Coronary artery (tissue), 2 donors: ENCODE data around the gene MLN.
A peak's percentile ranks its signal among the peaks of the same experiment; 100 is the strongest.

Experiments used
- DNase-seq: peaks from one replicate; pipeline ENCODE4 v3.0.0-alpha.2; 2017; ENCODE audit warnings: low spot score
- H3K27ac ChIP-seq, 2 donors: fragments of 200-600 bp; sonication (generic); one replicate each; pipeline ENCODE4 v1.5.1; 2016 to 2019
- H3K4me3 ChIP-seq: fragments of 200-600 bp; sonication (generic); 2 replicates; pipeline ENCODE4 v1.5.1; 2016; ENCODE audit warnings: mild to moderate bottlenecking, moderate library complexity
- TF ChIP-seq, protein P1 (sequence below): fragments of 200-600 bp; sonication (generic); IDR thresholded peaks from one replicate; pipeline ENCODE4 v1.5.1; 2019; ENCODE audit warnings: antibody characterized with exemption

Gene MLN

DNA sequence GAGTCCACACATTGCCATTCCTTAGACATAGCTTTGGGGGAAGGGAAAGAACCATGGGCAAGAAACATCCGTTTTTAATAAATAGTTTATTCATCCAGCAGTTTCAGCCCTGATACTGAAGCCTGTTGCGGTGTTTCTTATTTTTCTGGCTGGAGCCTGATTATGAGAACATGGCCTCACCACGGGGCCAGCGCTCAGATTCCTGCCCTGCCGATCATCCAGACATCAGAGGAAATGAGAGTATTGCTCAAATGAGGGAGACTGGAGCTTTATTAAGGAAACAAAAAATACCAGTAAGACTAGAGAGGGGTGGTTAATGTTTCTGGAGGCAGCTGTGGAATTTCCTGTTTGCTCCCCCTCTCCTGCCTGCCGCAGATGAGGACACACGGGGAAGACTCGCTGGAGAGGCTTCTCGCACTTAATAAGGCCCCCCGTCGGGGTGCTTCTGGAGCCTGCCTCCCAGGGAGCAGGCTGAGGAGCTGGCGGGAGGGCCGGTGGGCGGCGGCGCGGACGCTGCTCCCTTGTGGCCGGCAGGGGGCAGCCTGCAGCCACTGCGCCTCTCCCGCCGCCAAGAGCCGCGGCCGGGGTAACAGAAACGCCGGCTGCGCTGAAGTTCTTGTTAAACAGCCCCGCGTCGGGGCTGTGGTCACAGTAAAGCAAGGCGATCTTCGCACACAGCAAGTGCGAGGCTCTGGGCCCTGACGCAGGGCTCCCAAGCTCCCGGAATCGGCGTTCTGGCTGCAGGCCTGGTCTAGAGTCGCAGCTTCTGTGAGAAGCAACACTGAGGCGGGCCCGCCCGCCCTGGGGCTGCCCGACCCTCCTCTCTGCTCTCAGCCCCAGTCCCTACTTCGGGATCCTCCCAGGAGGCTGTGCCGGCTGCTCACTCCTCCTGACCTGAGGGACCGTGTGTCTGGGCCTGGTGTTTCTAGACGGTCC, 32.4 kb downstream of the MLN start:
- H3K4me3 ChIP-seq, result peak overlapping the region; percentile 61
- TF ChIP-seq, protein P1, sequence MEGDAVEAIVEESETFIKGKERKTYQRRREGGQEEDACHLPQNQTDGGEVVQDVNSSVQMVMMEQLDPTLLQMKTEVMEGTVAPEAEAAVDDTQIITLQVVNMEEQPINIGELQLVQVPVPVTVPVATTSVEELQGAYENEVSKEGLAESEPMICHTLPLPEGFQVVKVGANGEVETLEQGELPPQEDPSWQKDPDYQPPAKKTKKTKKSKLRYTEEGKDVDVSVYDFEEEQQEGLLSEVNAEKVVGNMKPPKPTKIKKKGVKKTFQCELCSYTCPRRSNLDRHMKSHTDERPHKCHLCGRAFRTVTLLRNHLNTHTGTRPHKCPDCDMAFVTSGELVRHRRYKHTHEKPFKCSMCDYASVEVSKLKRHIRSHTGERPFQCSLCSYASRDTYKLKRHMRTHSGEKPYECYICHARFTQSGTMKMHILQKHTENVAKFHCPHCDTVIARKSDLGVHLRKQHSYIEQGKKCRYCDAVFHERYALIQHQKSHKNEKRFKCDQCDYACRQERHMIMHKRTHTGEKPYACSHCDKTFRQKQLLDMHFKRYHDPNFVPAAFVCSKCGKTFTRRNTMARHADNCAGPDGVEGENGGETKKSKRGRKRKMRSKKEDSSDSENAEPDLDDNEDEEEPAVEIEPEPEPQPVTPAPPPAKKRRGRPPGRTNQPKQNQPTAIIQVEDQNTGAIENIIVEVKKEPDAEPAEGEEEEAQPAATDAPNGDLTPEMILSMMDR, result peak; percentile 94
- DNase-seq, result peak; percentile 83
- H3K27ac ChIP-seq, result peak overlapping the region; percentile 67 to 91

GRCh38 chr6:33770833-33771145, 33.0 kb downstream of the MLN start:
- Histone ChIP-seq H3K4me3 (no peak overlapping the region), H3K27ac (peak overlapping the region; percentile 67 to 91)
- no peak for DNase-seq
- TF ChIP-seq, protein P1, result no peak

GRCh38 chr6:33770124-33770832, 33.5 kb downstream of the MLN start:
- peak overlapping the region; percentile 67 to 91 for H3K27ac ChIP-seq
- no peak for DNase-seq
- TF ChIP-seq, protein P1, result no peak
- H3K4me3 ChIP-seq, result no peak overlapping the region

GRCh38 chr6:33769248-33769821, 34.5 kb downstream of the MLN start:
- DNase-seq, result no peak
- no peak overlapping the region for H3K27ac ChIP-seq
- TF ChIP-seq, protein P1, result no peak
- H3K4me3 ChIP-seq, result no peak overlapping the region

GRCh38 chr6:33768644-33769120, 35.1 kb downstream of the MLN start:
- TF ChIP-seq, protein P1, result peak; percentile 52
- peak; percentile 84 for DNase-seq
- Histone ChIP-seq H3K4me3 (no peak overlapping the region), H3K27ac (no peak overlapping the region)

GRCh38 chr6:33766921-33767907, 36.6 kb downstream of the MLN start:
- no peak for DNase-seq
- TF ChIP-seq, protein P1, result no peak
- H3K4me3 ChIP-seq, result no peak overlapping the region
- H3K27ac ChIP-seq, result no peak overlapping the region
